ENCODE data around the gene GPR32.

GRCh38 chr19:50768277-50768676, 2.0 kb upstream of the GPR32 start:
- TF ChIP-seq POLR2AphosphoS5 (IDR thresholded peaks at IDR 0.05) (no peak), POLR2A (IDR thresholded peaks at IDR 0.05) (no peak), CTCF (IDR thresholded peaks at IDR 0.05) (no peak), EP300 (IDR thresholded peaks at IDR 0.05) (no peak)

Measured in gastroesophageal sphincter (tissue), 3 donors.